ENCODE data around the gene NHLH2. TPM values are rescaled to one million over a fixed set of nuclear protein-coding genes. Genes with fewer than 3 reads are reported as not detected.

Gene NHLH2
- total RNA-seq, result not detected in 2 replicates

DNA sequence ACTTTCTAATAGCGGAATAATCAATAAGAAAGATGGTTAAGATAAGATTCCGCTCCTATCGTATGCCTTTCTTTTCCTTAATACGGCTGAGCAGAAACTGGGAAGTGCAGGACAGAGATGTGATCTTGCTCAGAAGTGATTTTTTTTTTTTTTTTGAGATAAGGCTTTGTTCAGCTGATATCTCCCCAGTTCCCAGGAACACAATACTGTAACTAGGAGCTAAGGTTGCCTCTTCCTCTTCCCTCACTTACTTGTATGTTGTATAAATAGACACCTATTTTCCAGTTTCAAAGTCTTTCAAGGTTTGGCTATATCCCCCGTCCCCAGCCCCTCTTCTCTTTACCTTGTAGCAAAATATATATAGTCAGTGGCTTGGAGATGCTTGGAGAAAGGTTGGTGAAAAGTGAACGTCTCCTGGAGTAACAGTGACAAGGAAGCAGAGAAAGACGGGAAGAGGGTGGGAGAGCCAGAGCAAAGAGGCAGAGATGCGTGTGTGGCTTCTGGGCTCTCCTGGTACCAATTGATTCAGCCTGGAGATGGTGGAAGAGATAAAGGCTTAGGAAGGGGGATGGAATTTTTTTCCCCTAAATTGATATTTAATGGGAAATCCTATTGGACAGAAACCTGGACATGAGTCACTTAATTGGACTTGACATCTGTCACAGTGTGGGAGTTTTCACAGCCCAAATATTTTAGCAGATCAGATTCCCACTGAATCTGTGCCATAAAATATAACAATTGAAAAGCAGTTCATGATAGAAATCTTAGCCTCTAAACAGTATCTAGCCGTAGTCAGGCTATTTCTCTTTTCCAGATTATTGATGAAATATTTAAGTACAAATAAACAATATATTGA, at the start of gene NHLH2:
Gene NHLH2, minus strand, starts transcription at position 522 of the 856 bp plus-strand sequence. CDS start 2,754 bp downstream, outside the sequence.

Other genes with a start within 250 kb of the NHLH2 start
- gene VANGL1, start 199.2 kb downstream of the NHLH2 start, total RNA-seq, result 9.9 and 10.1 TPM in 2 replicates
- gene CASQ2, start 72.4 kb downstream of the NHLH2 start, total RNA-seq, result not detected in 2 replicates
- 1.5 and 4.0 TPM in 2 replicates for gene SLC22A15, start 135.4 kb upstream of the NHLH2 start, total RNA-seq

All from cardiac atrium fibroblast (primary cell).